Measurements from ENCODE around the gene TOP2B.

- TF ChIP-seq EZH2 (IDR thresholded peaks at IDR 0.05; ENCODE audit: insufficient read depth, poor library complexity, severe bottlenecking) (no peak), EZH2phosphoT487 (IDR thresholded peaks at IDR 0.05; ENCODE audit: insufficient read depth, low read depth) (no peak)
Measured at GRCh38 chr3:25648107-25648535, 16.6 kb downstream of the TOP2B start.

All from GM23248 (cell line).